CD14-positive monocyte (primary cell): ENCODE results near the gene PTX3. TPM values are rescaled to one million over a fixed set of nuclear protein-coding genes. Genes with fewer than 3 reads are reported as not detected.

Experiments
- DNase-seq, 3 donors: peaks; one replicate each; pipeline ENCODE4 v3.0.0-alpha.2; 2011 to 2022
- H2AFZ ChIP-seq: 2 replicates; pipeline ENCODE4 v1.6.0; 2012; ENCODE audit warnings: mild to moderate bottlenecking, low read depth, low read length, inconsistent platforms; ENCODE audit not compliant: insufficient read depth, poor library complexity, severe bottlenecking
- H3K27ac ChIP-seq, 2 donors: 1 replicate in 1 of 2; 2 replicates in 1 of 2; pipeline ENCODE4 v1.5.1; 2012 to 2013; ENCODE audit warnings: low read length in 2 of 2, control low read depth in 1 of 2, inconsistent platforms in 1 of 2, low read depth in 1 of 2, mild to moderate bottlenecking in 1 of 2
- H3K27me3 ChIP-seq, 2 donors: one replicate each; pipeline versions ENCODE4 v1.6.0 to v1.6.1; 2011 to 2013; ENCODE audit warnings: low read length in 2 of 2; ENCODE audit not compliant: control insufficient read depth in 2 of 2, insufficient read depth in 2 of 2
- H3K36me3 ChIP-seq, 2 donors: replicated peaks in 1 of 2; 1 replicate in 1 of 2; 2 replicates in 1 of 2; pipeline versions ENCODE4 v1.5.1 to v1.6.1; 2012 to 2013; ENCODE audit warnings: low read length in 2 of 2, control low read depth in 1 of 2, inconsistent platforms in 1 of 2, mild to moderate bottlenecking in 1 of 2; ENCODE audit not compliant: insufficient read depth in 2 of 2, control insufficient read depth in 1 of 2
- H3K4me1 ChIP-seq, 2 donors: 1 replicate in 1 of 2; 2 replicates in 1 of 2; pipeline versions ENCODE4 v1.5.1 to v1.6.1; 2012 to 2013; ENCODE audit warnings: low read length in 2 of 2, control low read depth in 1 of 2, inconsistent platforms in 1 of 2, mild to moderate bottlenecking in 1 of 2, moderate library complexity in 1 of 2; ENCODE audit not compliant: insufficient read depth in 2 of 2, control insufficient read depth in 1 of 2
- H3K4me2 ChIP-seq: replicated peaks from 2 replicates; pipeline ENCODE3; 2012; ENCODE audit warnings: low read length, moderate library complexity, mild to moderate bottlenecking; ENCODE audit not compliant: poor library complexity, severe bottlenecking; ENCODE audit errors: extremely low read depth
- H3K4me3 ChIP-seq, 3 experiments: fragments of 200-600 bp in 1 of 3; sonication (generic) in 1 of 3; replicated peaks in 1 of 3; 1 replicate in 2 of 3; 2 replicates in 1 of 3; pipeline ENCODE4 v1.5.1; 2011 to 2013; ENCODE audit warnings: low read length in 3 of 3, mild to moderate bottlenecking in 3 of 3, control low read depth in 2 of 3, low read depth in 2 of 3, inconsistent platforms in 1 of 3, moderate library complexity in 1 of 3
- H3K79me2 ChIP-seq: 2 replicates; pipeline ENCODE4 v1.6.0; 2012; ENCODE audit warnings: mild to moderate bottlenecking, control low read depth, inconsistent platforms, low read length, moderate library complexity; ENCODE audit not compliant: insufficient read depth
- H3K9ac ChIP-seq: 2 replicates; pipeline ENCODE4 v1.6.0; 2017; ENCODE audit warnings: low read length, mild to moderate bottlenecking; ENCODE audit not compliant: insufficient read depth, poor library complexity, severe bottlenecking
- H3K9me3 ChIP-seq, 2 donors: replicated peaks in 1 of 2; 1 replicate in 1 of 2; 2 replicates in 1 of 2; pipeline versions ENCODE4 v1.5.1 to v1.6.1; 2012 to 2013; ENCODE audit warnings: low read length in 2 of 2, control low read depth in 1 of 2; ENCODE audit not compliant: control insufficient read depth in 1 of 2, insufficient read depth in 1 of 2
- H4K20me1 ChIP-seq: 2 replicates; pipeline ENCODE4 v1.6.0; 2012; ENCODE audit warnings: mild to moderate bottlenecking, low read length, control low read depth, moderate library complexity; ENCODE audit not compliant: insufficient read depth
- H3K27ac Mint-ChIP-seq, 7 donors: one replicate each; pipeline ENCODE4 v1.8.0; 2020; ENCODE audit warnings: mild to moderate bottlenecking in 7 of 7, mixed read lengths in 7 of 7, moderate library complexity in 6 of 7, inconsistent platforms in 2 of 7
- H3K27me3 Mint-ChIP-seq, 3 donors: one replicate each; pipeline ENCODE4 v1.8.0; 2021 to 2022; ENCODE audit warnings: low read depth in 3 of 3, mild to moderate bottlenecking in 3 of 3, mixed read lengths in 3 of 3, moderate library complexity in 3 of 3, inconsistent platforms in 1 of 3
- H3K36me3 Mint-ChIP-seq, 2 donors: one replicate each; pipeline ENCODE4 v1.8.0; 2020; ENCODE audit warnings: mixed read lengths in 2 of 2, inconsistent platforms in 1 of 2, mild to moderate bottlenecking in 1 of 2
- H3K4me1 Mint-ChIP-seq: one replicate; pipeline ENCODE4 v1.8.0; 2020; ENCODE audit warnings: mild to moderate bottlenecking, mixed read lengths
- H3K4me3 Mint-ChIP-seq, 2 donors: one replicate each; pipeline ENCODE4 v1.8.0; 2020; ENCODE audit warnings: mild to moderate bottlenecking in 2 of 2, mixed read lengths in 2 of 2, moderate library complexity in 1 of 2
- H3K9me3 Mint-ChIP-seq, 7 donors: one replicate each; pipeline ENCODE4 v1.8.0; 2020 to 2022; ENCODE audit warnings: mixed read lengths in 7 of 7, mild to moderate bottlenecking in 6 of 7, moderate library complexity in 6 of 7, inconsistent platforms in 2 of 7
- CTCF ChIP-seq: fragments of 200-600 bp; IDR thresholded peaks from one replicate; pipeline ENCODE4 v1.8.0; 2022; ENCODE audit warnings: antibody characterized with exemption, mild to moderate bottlenecking
- WGBS: methylation state at CpG from one replicate; pipeline ENCODE4 v1.1.5; 2013; ENCODE audit warnings: missing lambda C conversion rate; ENCODE audit not compliant: insufficient coverage; 5-methylcytosine and 5-hydroxymethylcytosine counted together
- intact Hi-C, 2 donors: fragments of 100-400 bp; cut with micrococcal nuclease; formaldehyde crosslinking; loops; one replicate each; pipeline versions ENCODE4 v1.15.0 to v1.15.1; 2023
- polyA plus RNA-seq, 3 donors: library from polyadenylated mRNA; depleted of rRNA in 1 of 3; unstranded in 2 of 3; stranded (reverse) in 1 of 3; fragments of 300-500 nt in 2 of 3; fragments of >200 nt in 1 of 3; fragmentation: Illumina TruSeq in 2 of 3; gene quantifications; 1 replicate in 2 of 3; 2 replicates in 1 of 3; pipeline ENCODE4 v1.2.3, GENCODE V29; 2012 to 2021

Gene PTX3
- polyA plus RNA-seq, 3 donors, result 9.1 to 84.5 (median 10.5) TPM

GRCh38 chr3:157420606-157421130, 16.0 kb upstream of the PTX3 start:
- no peak overlapping the region for H3K4me3 Mint-ChIP-seq
- no peaks in the 10 kb centered on the region for H3K4me1 ChIP-seq
- H3K27me3 Mint-ChIP-seq, result peaks cover 0 to 5% (median 3%) of the 10 kb centered on the region in 3 donors
- 67% methylated on average over 1 of the region's 3 CpGs for WGBS
- TF ChIP-seq CTCF, result no peak
- H3K9me3 Mint-ChIP-seq, result peaks cover 2 to 10% (median 10%) of the 10 kb centered on the region in 7 donors
- H4K20me1 ChIP-seq, result no peaks in the 10 kb centered on the region
- H3K4me3 ChIP-seq, result no peak overlapping the region
- no peaks in the 10 kb centered on the region for H3K27me3 ChIP-seq
- H3K27ac Mint-ChIP-seq, result no peak overlapping the region
- no peaks in the 10 kb centered on the region for H3K36me3 ChIP-seq
- intact Hi-C loops, result no loop called here
- no peaks in the 10 kb centered on the region for H3K4me1 Mint-ChIP-seq
- no peak overlapping the region for H3K9ac ChIP-seq
- H2AFZ ChIP-seq, result no peak overlapping the region
- H3K79me2 ChIP-seq, result no peaks in the 10 kb centered on the region
- peaks cover 0 to 10% of the 10 kb centered on the region in 2 donors for H3K9me3 ChIP-seq
- DNase-seq, result no peak
- no peak overlapping the region for H3K4me2 ChIP-seq
- no peaks in the 10 kb centered on the region for H3K36me3 Mint-ChIP-seq
- no peak overlapping the region for H3K27ac ChIP-seq

GRCh38 chr3:157423337-157423736, 13.3 kb upstream of the PTX3 start:
- H3K36me3 Mint-ChIP-seq, result no peaks in the 10 kb centered on the region
- TF ChIP-seq CTCF, result no peak
- H3K79me2 ChIP-seq, result no peaks in the 10 kb centered on the region
- no peak overlapping the region for H3K27ac Mint-ChIP-seq
- H3K4me3 Mint-ChIP-seq, result no peak overlapping the region
- no peak overlapping the region for H3K9ac ChIP-seq
- no peak overlapping the region for H3K4me3 ChIP-seq
- peaks cover 3% of the 10 kb centered on the region for H3K4me1 Mint-ChIP-seq
- DNase-seq, result no peak
- intact Hi-C loops, result no loop called here
- H3K9me3 ChIP-seq, result peaks cover 0 to 14% of the 10 kb centered on the region in 2 donors
- H3K27ac ChIP-seq, result no peak overlapping the region
- peaks cover 0 to 5% (median 2%) of the 10 kb centered on the region in 3 donors for H3K27me3 Mint-ChIP-seq
- no peak overlapping the region for H2AFZ ChIP-seq
- no peaks in the 10 kb centered on the region for H4K20me1 ChIP-seq
- H3K9me3 Mint-ChIP-seq, result peaks cover 8 to 17% (median 14%) of the 10 kb centered on the region in 7 donors
- H3K27me3 ChIP-seq, result no peaks in the 10 kb centered on the region
- peaks cover 4 to 7% of the 10 kb centered on the region in 2 donors for H3K4me1 ChIP-seq
- H3K36me3 ChIP-seq, result no peaks in the 10 kb centered on the region
- H3K4me2 ChIP-seq, result no peak overlapping the region
